Heart left ventricle (tissue), 16 donors: Measurements from ENCODE around the gene U2SURP. TPM values are rescaled to one million over a fixed set of nuclear protein-coding genes. Genes with fewer than 3 reads are reported as not detected.
"Not testable (repeated sequence)": the region's sequence is repeated elsewhere in the genome, so short reads cannot be mapped to it uniquely, and the experiment has no call there.

Experiments used
- ATAC-seq, 4 donors: fragments of 200-7000 bp; cut with Tn5 transposase; one replicate each; pipeline ENCODE4 v1.9.1; 2020 to 2022; ENCODE audit warnings: moderate library complexity in 4 of 4, mild to moderate bottlenecking in 3 of 4, moderate number of reproducible peaks in 1 of 4
- DNase-seq, 5 donors: peaks; one replicate each; pipeline ENCODE4 v3.0.0-alpha.2; 2020
- H3K27ac ChIP-seq, 12 donors: fragments of 200-600 bp; sonication (generic) in 4 of 12; one replicate each; pipeline versions ENCODE4 v1.5.0 to v1.8.0; 2016 to 2022; ENCODE audit warnings: mild to moderate bottlenecking in 2 of 12
- H3K27me3 ChIP-seq, 9 donors: fragments of 200-600 bp; sonication (generic) in 2 of 9; one replicate each; pipeline versions ENCODE4 v1.5.1 to v1.8.0; 2016 to 2022; ENCODE audit warnings: mild to moderate bottlenecking in 3 of 9
- H3K36me3 ChIP-seq, 9 donors: fragments of 200-600 bp; sonication (generic) in 2 of 9; one replicate each; pipeline versions ENCODE4 v1.5.0 to v1.8.0; 2018 to 2022; ENCODE audit warnings: mild to moderate bottlenecking in 2 of 9
- H3K4me1 ChIP-seq, 12 donors: fragments of 200-600 bp; sonication (generic) in 4 of 12; one replicate each; pipeline versions ENCODE4 v1.5.0 to v1.8.0; 2016 to 2022; ENCODE audit warnings: mild to moderate bottlenecking in 3 of 12
- H3K4me3 ChIP-seq, 12 donors: fragments of 200-600 bp; sonication (generic) in 4 of 12; one replicate each; pipeline versions ENCODE4 v1.5.0 to v1.8.0; 2017 to 2022; ENCODE audit warnings: mild to moderate bottlenecking in 9 of 12, moderate library complexity in 4 of 12
- H3K9me3 ChIP-seq, 12 donors: fragments of 200-600 bp; sonication (generic) in 4 of 12; one replicate each; pipeline versions ENCODE4 v1.5.0 to v1.8.0; 2016 to 2022; ENCODE audit warnings: mild to moderate bottlenecking in 1 of 12
- CTCF ChIP-seq, 12 donors: fragments of 200-600 bp; sonication (generic) in 4 of 12; IDR thresholded peaks; one replicate each; pipeline versions ENCODE4 v1.5.0 to v1.8.0; 2018 to 2022; ENCODE audit warnings: antibody characterized with exemption in 12 of 12, mild to moderate bottlenecking in 5 of 12
- POLR2A ChIP-seq, 2 donors: fragments of 450-650 bp; IDR thresholded peaks; one replicate each; pipeline ENCODE4 v1.6.1; 2017; ENCODE audit warnings: antibody characterized with exemption in 2 of 2, mild to moderate bottlenecking in 2 of 2, moderate library complexity in 2 of 2
- WGBS, 4 donors: extraction: QIAGEN DNeasy Blood & Tissue Kit in 2 of 4; methylation state at CpG; one replicate each; pipeline versions ENCODE4 v1.1.5 to v1.1.7; 2013 to 2018; 5-methylcytosine and 5-hydroxymethylcytosine counted together
- intact Hi-C, 10 donors: fragments of 100-400 bp; cut with DNase I; formaldehyde crosslinking; loops; one replicate each; pipeline versions ENCODE4 v1.11.1 to v1.14.2; 2022
- polyA plus RNA-seq, 2 donors: library from polyadenylated mRNA; stranded (reverse); fragments of 200-250 nt; gene quantifications; one replicate each; pipeline ENCODE4 v1.2.3, GENCODE V29; 2013
- total RNA-seq, 9 donors: library from RNA; depleted of rRNA in 2 of 9; stranded (reverse); fragments of >200 nt in 2 of 9; fragmentation: NEBNext Ultra II Directional in 3 of 9; extraction: Animal tissue kit (Norgen Biotek cat#: 25700) in 3 of 9; gene quantifications; one replicate each; pipeline versions ENCODE4 v1.1.0 to v1.2.4, GENCODE V29; 2016 to 2023
- donor health status: ischemic (EF 13 %, LVEDD 7.1; RV severe dilation, severe dysfunction).
- donor health status: healthy with polysubstance abuse.
- donor health status: DM: no; HTN: yes; CAD: no.
- donor health status: DM: no; HTN: no; CAD: no.
- donor health status: ischemic (EF 25% LVEDD 6.9; RV normal size, moderate dysfunction).
- donor health status: ischemic (EF 25% LVEDD 5.7; RV mildly dilated, moderate dysfunction).
- donor health status: healthy.
- donor health status: DM: yes; HTN: yes; CAD: no.
- donor health status: ischemic (EF 35%, LVEDD 5.7; RV mildly dilated, moderate dysfunction).
- donor health status: nonischemic (EF 11% LVEDD 7.7; RV severe dilation, severe dysfunction).
- donor health status: DM: yes; HTN: yes; CAD: no.
- donor health status: PGD.
- donor health status: ischemic (EF 29% LVEDD 5.4; RV normal size, mild dysfunction).
- donor health status: nonischemic (EF 23%, LVEDD 6.1; RV moderate dilation, normal function).

U2SURP gene
- total and polyA plus RNA-seq, 11 donors, result 17.4 to 42.0 (median 33.1) TPM

GRCh38 chr3:143016321-143016972, 15.1 kb downstream of the U2SURP start:
- ATAC-seq, result no peak

GRCh38 chr3:143024351-143024960, 23.1 kb downstream of the U2SURP start:
- ATAC-seq, result no peak
- H3K9me3 ChIP-seq, result no peaks in the 10 kb centered on the region
- no peaks in the 10 kb centered on the region for H3K27me3 ChIP-seq
- H3K27ac ChIP-seq, result no peak overlapping the region
- no peak overlapping the region for H3K4me3 ChIP-seq
- no peak for DNase-seq
- intact Hi-C loops, result no loop called here
- H3K4me1 ChIP-seq, result peaks cover 0 to 2% (median 0%) of the 10 kb centered on the region in 12 donors
- H3K36me3 ChIP-seq, result peaks cover 0 to 100% (median 97%) of the 10 kb centered on the region in 9 donors
- WGBS, 4 donors, result 95 to 99% (median 97%) methylated on average over 4 of the region's 4 CpGs
- TF ChIP-seq CTCF (IDR thresholded peaks at IDR 0.05), result no peak
- no peak for TF ChIP-seq POLR2A (IDR thresholded peaks at IDR 0.05)

More at GRCh38 chr3:143016321-143016972, 15.1 kb downstream of the U2SURP start:
- Histone ChIP-seq H3K4me1 (peaks cover 0 to 7% (median 0%) of the 10 kb centered on the region in 12 donors), H3K27ac (no peak overlapping the region), H3K9me3 (no peaks in the 10 kb centered on the region), H3K36me3 (peaks cover 0 to 100% (median 85%) of the 10 kb centered on the region in 9 donors), H3K4me3 (no peak overlapping the region), H3K27me3 (no peaks in the 10 kb centered on the region)
- 85 to 91% (median 88%) methylated on average over 3 of the region's 3 CpGs for WGBS, 4 donors
- TF ChIP-seq POLR2A (IDR thresholded peaks at IDR 0.05) (no peak), CTCF (IDR thresholded peaks at IDR 0.05) (peak in 11 of 12 donors; percentile 41 to 69 (median 59))
- DNase-seq, result no peak
- intact Hi-C loops, result no loop called here

GRCh38 chr3:143031327-143031726, 30.0 kb downstream of the U2SURP start:
- H3K36me3 ChIP-seq, result peaks cover 0 to 100% (median 93%) of the 10 kb centered on the region in 9 donors
- peaks cover 0 to 6% (median 0%) of the 10 kb centered on the region in 12 donors for H3K4me1 ChIP-seq
- no peak overlapping the region for H3K4me3 ChIP-seq
- H3K27me3 ChIP-seq, result no peaks in the 10 kb centered on the region
- DNase-seq, result no peak
- H3K9me3 ChIP-seq, result no peaks in the 10 kb centered on the region
- no peak overlapping the region for H3K27ac ChIP-seq
- TF ChIP-seq CTCF (IDR thresholded peaks at IDR 0.05) (no peak), POLR2A (IDR thresholded peaks at IDR 0.05) (no peak)
- no peak for ATAC-seq
- WGBS, 4 donors, result 78 to 96% (median 93%) methylated on average over 2 of the region's 2 CpGs
- intact Hi-C loops, result no loop called here

GRCh38 chr3:143031796-143032387, 30.5 kb downstream of the U2SURP start:
- ATAC-seq, intact Hi-C loops, DNase-seq, H3K4me3 ChIP-seq, H3K4me1 ChIP-seq, H3K27ac ChIP-seq, H3K9me3 ChIP-seq, H3K27me3 ChIP-seq: not testable (repeated sequence)
- 89 to 95% (median 93%) methylated on average over 4 of the region's 4 CpGs for WGBS, 4 donors
- H3K36me3 ChIP-seq, result peaks cover 0 to 100% (median 93%) of the 10 kb centered on the region in 9 donors
